ENCODE measurements around the gene GATAD1.

Gene GATAD1

GRCh38 chr7:92485267-92485892, 38.1 kb downstream of the GATAD1 start:
- no peak for TF ChIP-seq EZH2phosphoT487 (IDR thresholded peaks at IDR 0.05; ENCODE audit: borderline replicate concordance)
- Histone ChIP-seq H3K36me3 (ENCODE audit: insufficient read depth, low read length) (peaks cover 32% of the 10 kb centered on the region; the same call in 1 of the 2 replicates), H3K79me2 (ENCODE audit: insufficient read depth, low read length) (no peaks in the 10 kb centered on the region), H3F3A (ENCODE audit: low read depth) (no peaks in the 10 kb centered on the region), H3K9me2 (replicated peaks; ENCODE audit: low read depth, low read length) (no peaks in the 10 kb centered on the region), H3K9ac (ENCODE audit: low read depth, low read length, poor library complexity, severe bottlenecking) (no peak overlapping the region), H3K4me1 (ENCODE audit: insufficient read depth, low read length, poor library complexity, severe bottlenecking) (no peaks in the 10 kb centered on the region), H2AFZ (ENCODE audit: low read length) (no peak overlapping the region), H3K27me3 (ENCODE audit: insufficient read depth, low read length, poor library complexity, severe bottlenecking) (no peaks in the 10 kb centered on the region), H3K9me3 (ENCODE audit: insufficient read depth, low read depth, low read length) (no peaks in the 10 kb centered on the region), H4K20me1 (ENCODE audit: insufficient read depth, low read length, poor library complexity, severe bottlenecking) (no peaks in the 10 kb centered on the region), H3K4me2 (ENCODE audit: low read depth, low read length, poor library complexity, severe bottlenecking) (no peak overlapping the region), H3K4me3 (ENCODE audit: low read length, poor library complexity, severe bottlenecking) (no peak overlapping the region)

GRCh38 chr7:92485974-92486373, 38.7 kb downstream of the GATAD1 start:
- H3K36me3 ChIP-seq (ENCODE audit: insufficient read depth, low read length), result peaks cover 36% of the 10 kb centered on the region; the same call in 1 of the 2 replicates
- H3K79me2 ChIP-seq (ENCODE audit: insufficient read depth, low read length), result no peaks in the 10 kb centered on the region

DNA sequence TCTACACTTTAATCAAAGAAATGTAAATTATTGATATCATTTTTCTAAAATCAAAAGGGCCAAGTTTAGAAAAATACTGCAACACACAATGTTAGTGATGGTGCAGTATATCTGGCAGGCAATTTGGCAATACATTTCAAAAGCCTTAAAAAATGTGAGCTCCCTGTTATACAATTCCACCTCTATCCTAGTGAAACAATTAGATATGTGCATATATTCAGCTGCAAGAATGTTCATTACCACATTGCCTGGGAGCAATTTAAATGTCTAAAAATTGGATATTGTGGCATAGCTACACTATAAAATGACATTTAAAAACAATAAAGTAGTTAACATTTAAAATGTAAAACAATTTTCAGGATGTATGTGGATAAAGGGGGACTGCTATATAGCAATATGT, 40.5 kb downstream of the GATAD1 start:
- peaks cover 53% of the 10 kb centered on the region; the same call in 1 of the 2 replicates for H3K36me3 ChIP-seq (ENCODE audit: insufficient read depth, low read length)
- H3K4me2 ChIP-seq (ENCODE audit: low read depth, low read length, poor library complexity, severe bottlenecking), result no peak overlapping the region

More at GRCh38 chr7:92485974-92486373, 38.7 kb downstream of the GATAD1 start:
- no peaks in the 10 kb centered on the region for H3K27me3 ChIP-seq (ENCODE audit: insufficient read depth, low read length, poor library complexity, severe bottlenecking)
- TF ChIP-seq, protein P1, sequence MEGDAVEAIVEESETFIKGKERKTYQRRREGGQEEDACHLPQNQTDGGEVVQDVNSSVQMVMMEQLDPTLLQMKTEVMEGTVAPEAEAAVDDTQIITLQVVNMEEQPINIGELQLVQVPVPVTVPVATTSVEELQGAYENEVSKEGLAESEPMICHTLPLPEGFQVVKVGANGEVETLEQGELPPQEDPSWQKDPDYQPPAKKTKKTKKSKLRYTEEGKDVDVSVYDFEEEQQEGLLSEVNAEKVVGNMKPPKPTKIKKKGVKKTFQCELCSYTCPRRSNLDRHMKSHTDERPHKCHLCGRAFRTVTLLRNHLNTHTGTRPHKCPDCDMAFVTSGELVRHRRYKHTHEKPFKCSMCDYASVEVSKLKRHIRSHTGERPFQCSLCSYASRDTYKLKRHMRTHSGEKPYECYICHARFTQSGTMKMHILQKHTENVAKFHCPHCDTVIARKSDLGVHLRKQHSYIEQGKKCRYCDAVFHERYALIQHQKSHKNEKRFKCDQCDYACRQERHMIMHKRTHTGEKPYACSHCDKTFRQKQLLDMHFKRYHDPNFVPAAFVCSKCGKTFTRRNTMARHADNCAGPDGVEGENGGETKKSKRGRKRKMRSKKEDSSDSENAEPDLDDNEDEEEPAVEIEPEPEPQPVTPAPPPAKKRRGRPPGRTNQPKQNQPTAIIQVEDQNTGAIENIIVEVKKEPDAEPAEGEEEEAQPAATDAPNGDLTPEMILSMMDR (conservative IDR thresholded peaks at IDR 0.05; ENCODE audit: low read length), result no peak
- no peak for TF ChIP-seq EZH2phosphoT487 (IDR thresholded peaks at IDR 0.05; ENCODE audit: borderline replicate concordance)
- H3K9ac ChIP-seq (ENCODE audit: low read depth, low read length, poor library complexity, severe bottlenecking), result no peak overlapping the region
- H3K4me1 ChIP-seq (ENCODE audit: insufficient read depth, low read length, poor library complexity, severe bottlenecking), result no peaks in the 10 kb centered on the region
- no peaks in the 10 kb centered on the region for H3K9me2 ChIP-seq (replicated peaks; ENCODE audit: low read depth, low read length)
- no peak overlapping the region for H3K4me3 ChIP-seq (ENCODE audit: low read length, poor library complexity, severe bottlenecking)
- no peaks in the 10 kb centered on the region for H3K9me3 ChIP-seq (ENCODE audit: insufficient read depth, low read depth, low read length)
- no peaks in the 10 kb centered on the region for H4K20me1 ChIP-seq (ENCODE audit: insufficient read depth, low read length, poor library complexity, severe bottlenecking)
- no peak overlapping the region for H2AFZ ChIP-seq (ENCODE audit: low read length)
- no peaks in the 10 kb centered on the region for H3F3A ChIP-seq (ENCODE audit: low read depth)
- H3K4me2 ChIP-seq (ENCODE audit: low read depth, low read length, poor library complexity, severe bottlenecking), result no peak overlapping the region

More for the DNA sequence above, 40.5 kb downstream of the GATAD1 start:
- H3K4me1 ChIP-seq (ENCODE audit: insufficient read depth, low read length, poor library complexity, severe bottlenecking), result no peaks in the 10 kb centered on the region
- H2AFZ ChIP-seq (ENCODE audit: low read length), result no peak overlapping the region
- H4K20me1 ChIP-seq (ENCODE audit: insufficient read depth, low read length, poor library complexity, severe bottlenecking), result no peaks in the 10 kb centered on the region
- H3K9me2 ChIP-seq (replicated peaks; ENCODE audit: low read depth, low read length), result no peaks in the 10 kb centered on the region
- H3K4me3 ChIP-seq (ENCODE audit: low read length, poor library complexity, severe bottlenecking), result no peak overlapping the region
- no peaks in the 10 kb centered on the region for H3K79me2 ChIP-seq (ENCODE audit: insufficient read depth, low read length)
- H3K9ac ChIP-seq (ENCODE audit: low read depth, low read length, poor library complexity, severe bottlenecking), result no peak overlapping the region
- H3K27me3 ChIP-seq (ENCODE audit: insufficient read depth, low read length, poor library complexity, severe bottlenecking), result no peaks in the 10 kb centered on the region
- H3K9me3 ChIP-seq (ENCODE audit: insufficient read depth, low read depth, low read length), result no peaks in the 10 kb centered on the region
- no peak for TF ChIP-seq EZH2phosphoT487 (IDR thresholded peaks at IDR 0.05; ENCODE audit: borderline replicate concordance)
- TF ChIP-seq, protein P1 (conservative IDR thresholded peaks at IDR 0.05; ENCODE audit: low read length), result no peak
- H3F3A ChIP-seq (ENCODE audit: low read depth), result no peaks in the 10 kb centered on the region

All from Loucy (cell line).